SK-N-MC (cell line): Measurements from ENCODE around the gene ZDHHC21.
"Not testable (repeated sequence)": the region's sequence is repeated elsewhere in the genome, so short reads cannot be mapped to it uniquely, and the experiment has no call there.

Experiments
- EZH2 ChIP-seq: fragments of 200-600 bp; sonication (generic); IDR thresholded peaks from one replicate; pipeline ENCODE4 v1.6.1; 2017; ENCODE audit warnings: antibody characterized with exemption
- POLR2AphosphoS5 ChIP-seq: IDR thresholded peaks from 2 replicates; pipeline ENCODE4 v1.6.1; 2012; ENCODE audit warnings: mild to moderate bottlenecking, low read depth, low read length, borderline replicate concordance

GRCh38 chr9:14682616-14683015, 10.6 kb downstream of the ZDHHC21 start:
- TF ChIP-seq POLR2AphosphoS5, EZH2: not testable (repeated sequence)
